IPS-18c (cell line): ENCODE data around the gene NUAK1.

Experiments used
- H3K4me3 ChIP-seq: 2 replicates; pipeline ENCODE4 v1.7.0; 2013; ENCODE audit warnings: low read depth, mild to moderate bottlenecking, low read length, moderate library complexity; ENCODE audit not compliant: insufficient read depth
- H3K9me3 ChIP-seq: one replicate; pipeline ENCODE4 v1.6.1; 2013; ENCODE audit warnings: mild to moderate bottlenecking, low read length, moderate library complexity; ENCODE audit not compliant: control insufficient read depth, insufficient read depth

The NUAK1 gene

DNA sequence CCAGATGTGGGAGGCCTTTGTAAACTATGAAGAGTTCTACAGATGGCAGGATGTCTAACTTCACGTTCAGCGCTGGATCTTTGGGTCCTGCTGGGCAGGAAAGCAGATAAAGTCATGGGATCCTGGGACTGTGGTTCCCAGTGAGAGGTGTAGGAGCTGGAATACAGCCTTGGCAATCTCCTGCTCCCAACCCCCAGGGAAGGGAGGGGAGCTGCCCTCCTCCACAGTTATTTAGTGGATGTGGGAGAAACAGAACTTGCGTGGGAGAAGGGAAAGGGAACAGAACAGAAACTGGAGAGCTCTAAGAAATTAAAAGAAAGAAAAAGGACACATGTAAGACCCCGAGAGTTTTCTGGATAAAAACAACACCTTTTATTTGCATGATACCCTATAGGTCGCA, 37.0 kb downstream of the NUAK1 start:
- no peak overlapping the region for H3K4me3 ChIP-seq
- H3K9me3 ChIP-seq: peaks cover 2% of the 10 kb centered on the region

DNA sequence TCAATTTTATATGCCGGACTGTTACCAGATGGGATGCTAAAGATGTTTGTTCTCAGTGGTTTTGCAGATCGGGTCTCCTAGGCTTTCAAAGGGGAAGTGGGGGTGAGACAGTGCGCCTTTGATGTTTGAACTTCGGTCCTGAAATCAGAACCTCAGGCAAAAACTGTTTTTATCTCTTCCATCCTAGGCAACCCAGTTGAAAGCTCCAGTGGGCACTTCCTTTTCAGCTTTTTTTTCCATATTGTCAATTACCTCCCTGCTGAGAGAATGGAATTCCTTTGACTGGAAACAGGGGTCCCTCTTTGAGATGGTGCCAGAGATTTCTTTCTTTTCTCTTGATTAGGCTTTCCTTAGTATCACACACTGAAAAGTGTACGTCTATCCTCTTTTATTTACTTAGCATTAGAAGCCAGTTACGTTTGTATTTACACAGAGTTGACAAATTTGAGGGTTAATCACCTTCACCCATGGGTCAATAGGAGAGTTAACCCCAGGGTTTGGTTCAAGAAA, 40.0 kb downstream of the NUAK1 start:
- no peaks in the 10 kb centered on the region for H3K9me3 ChIP-seq
- no peak overlapping the region for H3K4me3 ChIP-seq

DNA sequence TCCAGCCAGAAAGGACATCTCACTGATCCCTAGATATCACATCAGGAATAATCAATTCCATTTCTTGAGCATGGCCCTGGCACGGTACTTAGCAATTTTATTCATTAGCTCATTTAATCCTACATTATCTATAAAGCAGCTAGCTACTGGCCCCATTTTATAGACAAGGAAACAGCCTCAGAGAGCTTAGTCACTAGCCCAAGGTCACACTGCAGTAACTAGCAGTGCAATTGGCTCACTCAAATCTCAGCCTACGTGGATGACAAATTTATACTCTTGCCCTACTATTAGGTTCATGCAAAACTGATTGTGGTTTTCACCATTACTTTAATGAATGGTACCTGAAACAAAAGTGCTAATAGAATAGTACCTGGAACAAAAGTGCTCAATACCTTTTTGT, 41.7 kb downstream of the NUAK1 start:
- H3K9me3 ChIP-seq: no peaks in the 10 kb centered on the region
- no peak overlapping the region for H3K4me3 ChIP-seq

DNA sequence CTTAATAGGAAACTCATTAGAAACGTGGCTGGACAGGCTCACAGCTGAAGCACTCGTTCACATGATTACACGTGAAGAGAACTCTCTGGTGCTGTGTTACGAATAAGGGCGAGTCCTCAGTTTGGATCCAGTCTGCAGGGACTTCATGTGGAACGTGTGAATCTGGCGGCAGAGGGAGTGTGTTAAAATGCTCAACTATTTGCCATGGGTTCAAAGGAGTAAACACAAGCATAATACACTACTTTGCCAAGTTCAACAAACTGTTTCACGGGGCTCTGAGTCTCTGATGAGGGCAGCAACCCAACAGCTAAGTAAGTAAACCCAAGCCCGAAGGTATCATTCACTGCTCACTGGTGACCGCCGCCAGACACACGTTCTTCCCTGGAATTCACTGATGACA, 42.4 kb downstream of the NUAK1 start:
- no peak overlapping the region for H3K4me3 ChIP-seq

DNA sequence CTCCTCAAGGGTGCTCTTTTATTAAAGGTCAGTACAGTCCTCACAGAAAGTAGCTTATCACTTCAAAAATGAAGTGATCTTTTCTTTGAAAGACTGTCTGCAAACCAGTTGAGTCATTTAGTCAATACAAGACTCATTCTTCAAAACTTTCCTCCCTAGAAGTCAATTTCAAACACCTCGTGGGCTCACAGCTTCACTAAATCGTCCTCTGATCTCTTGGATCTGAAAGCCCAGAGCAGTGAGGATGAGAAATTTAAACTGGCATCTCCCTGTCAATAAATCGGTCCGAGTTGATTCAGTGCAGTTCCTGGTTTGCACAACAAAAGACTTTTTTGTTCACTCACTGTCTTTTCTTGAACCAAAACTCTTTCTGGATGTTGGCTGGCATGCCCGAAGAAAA, 44.5 kb downstream of the NUAK1 start:
- H3K4me3 ChIP-seq: no peak overlapping the region
- no peaks in the 10 kb centered on the region for H3K9me3 ChIP-seq

More for the DNA sequence above, 42.4 kb downstream of the NUAK1 start:
- H3K9me3 ChIP-seq: no peaks in the 10 kb centered on the region

DNA sequence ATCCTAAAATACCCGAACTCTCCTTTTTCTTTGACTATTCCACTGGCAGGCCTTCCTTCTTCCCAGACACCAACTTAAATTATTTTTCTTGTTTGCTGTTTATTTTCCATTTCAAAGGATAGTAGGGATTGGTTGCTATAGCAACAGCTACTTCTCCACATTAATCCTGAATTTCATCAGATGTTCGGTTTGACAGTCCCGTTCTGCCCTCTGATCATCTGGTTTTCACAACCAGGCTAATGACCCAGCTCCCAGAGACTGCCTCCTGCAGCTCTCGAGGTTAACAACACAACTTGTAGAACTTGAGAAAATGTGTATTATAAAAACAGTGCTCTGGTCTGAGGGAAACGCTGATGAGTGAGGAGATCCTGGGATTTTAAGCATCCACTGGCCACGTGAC, 45.5 kb downstream of the NUAK1 start:
- Histone ChIP-seq H3K4me3 (no peak overlapping the region), H3K9me3 (no peaks in the 10 kb centered on the region)

DNA sequence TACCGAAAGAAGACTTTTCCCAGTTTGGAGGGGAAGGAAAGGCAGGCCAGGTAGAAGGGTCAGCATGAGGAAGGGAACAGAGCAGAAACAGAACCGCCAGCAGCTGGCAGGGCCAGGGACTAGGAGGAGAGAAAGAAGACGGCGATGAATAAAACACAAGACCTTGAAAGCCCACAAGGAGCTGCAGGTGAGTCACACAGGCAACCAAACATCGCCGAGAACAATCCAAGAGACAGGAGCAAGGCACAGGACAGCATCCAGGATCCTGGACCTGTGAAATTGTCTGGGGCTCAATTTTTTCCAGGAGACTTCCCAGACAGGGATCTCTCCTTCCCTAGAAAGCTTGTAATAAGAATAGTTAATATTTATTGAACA, 47.3 kb downstream of the NUAK1 start:
- H3K4me3 ChIP-seq: no peak overlapping the region

DNA sequence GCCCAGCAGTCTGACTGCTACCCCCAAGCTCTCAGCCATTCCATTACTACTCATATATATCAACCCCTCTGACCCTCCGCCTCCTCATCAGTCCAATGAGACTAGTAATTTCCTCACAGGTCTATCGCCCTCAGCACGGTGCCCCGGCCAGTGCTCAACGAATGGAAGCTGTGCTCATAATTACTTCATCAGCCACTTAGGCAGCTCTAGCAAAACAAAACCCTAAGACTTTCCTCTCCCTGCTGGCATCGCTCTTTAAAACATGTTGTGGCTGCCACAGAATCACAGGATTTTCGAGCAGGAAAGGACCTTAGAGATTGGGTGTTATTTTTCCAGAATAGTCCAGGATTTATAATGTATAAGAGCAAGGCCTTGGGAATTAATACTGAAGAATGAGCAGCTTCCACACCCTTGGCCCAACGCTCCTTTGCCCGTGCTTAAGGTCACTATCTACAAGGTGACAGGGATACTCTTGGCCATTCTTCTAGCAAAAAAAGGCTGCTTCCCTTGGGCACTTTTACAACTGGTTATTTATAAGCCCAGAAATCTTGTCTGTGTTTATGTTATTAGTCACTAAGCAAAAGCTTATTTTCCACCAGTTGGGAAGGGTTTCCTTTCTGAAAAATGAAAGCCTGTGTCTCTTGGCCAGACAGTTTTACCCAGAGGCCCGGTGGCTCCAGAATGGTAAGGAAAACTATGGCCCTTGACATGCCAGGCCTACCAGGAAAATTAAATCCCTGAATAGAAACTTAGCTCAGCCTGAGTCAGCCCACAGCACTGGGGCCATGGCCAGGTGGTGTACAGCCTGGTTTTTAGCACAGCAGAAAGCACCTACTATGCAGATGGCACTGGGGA, 47.9 kb downstream of the NUAK1 start:
- no peak overlapping the region for H3K4me3 ChIP-seq
- no peaks in the 10 kb centered on the region for H3K9me3 ChIP-seq

More for the DNA sequence above, 47.3 kb downstream of the NUAK1 start:
- no peaks in the 10 kb centered on the region for H3K9me3 ChIP-seq

DNA sequence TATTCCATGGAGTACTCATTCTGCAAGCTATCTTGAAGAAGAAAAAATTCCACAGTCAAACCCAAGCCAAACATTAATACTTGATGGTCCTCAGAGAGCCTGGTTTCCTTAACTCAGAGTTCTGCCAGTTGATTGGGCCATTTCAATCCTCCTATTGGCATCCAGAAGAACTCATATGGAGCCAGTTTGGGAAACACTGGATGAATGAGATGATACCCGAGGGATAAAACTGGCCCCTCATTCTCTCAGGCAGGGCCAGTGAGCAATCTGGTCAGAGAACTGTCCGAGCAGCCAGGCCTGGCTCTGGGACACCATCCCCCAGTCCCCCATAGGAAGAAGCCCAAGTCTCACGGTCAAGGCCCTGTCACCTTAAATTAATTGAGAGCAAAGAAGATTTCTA, 48.8 kb downstream of the NUAK1 start:
- no peak overlapping the region for H3K4me3 ChIP-seq
- no peaks in the 10 kb centered on the region for H3K9me3 ChIP-seq

DNA sequence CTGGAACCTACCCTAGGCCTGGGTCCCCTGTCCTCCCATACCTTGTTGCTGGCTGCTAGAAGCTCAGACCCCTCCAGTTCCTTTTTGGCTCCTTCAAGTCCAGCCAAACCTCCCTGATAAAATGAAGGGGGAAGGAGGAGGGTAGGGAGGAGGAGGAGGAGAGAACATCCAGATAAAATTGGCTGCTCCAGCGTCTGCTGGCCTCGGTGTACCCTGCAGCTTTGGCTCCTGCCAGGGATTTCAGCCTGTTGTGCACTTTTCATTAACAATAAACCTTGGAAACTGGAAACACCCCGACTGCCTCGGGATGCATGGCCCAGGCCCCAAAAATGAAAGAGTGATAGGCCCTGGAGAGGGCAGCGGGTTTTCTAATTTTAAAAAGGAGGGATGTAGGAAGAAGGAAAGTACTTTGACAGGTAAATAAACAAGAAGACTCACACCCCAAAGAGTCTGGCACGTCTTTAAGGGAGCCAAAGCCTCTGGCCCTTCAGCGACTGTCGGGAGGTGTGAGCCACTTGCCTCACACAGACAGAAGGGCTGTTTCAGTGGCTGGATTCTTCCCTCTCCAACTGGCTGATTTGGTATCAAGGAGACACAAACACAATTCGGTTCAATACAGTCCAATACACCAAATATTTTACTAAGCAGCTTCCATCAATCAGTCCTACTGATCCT, 49.8 kb downstream of the NUAK1 start:
- H3K4me3 ChIP-seq: no peak overlapping the region
- H3K9me3 ChIP-seq: no peaks in the 10 kb centered on the region

DNA sequence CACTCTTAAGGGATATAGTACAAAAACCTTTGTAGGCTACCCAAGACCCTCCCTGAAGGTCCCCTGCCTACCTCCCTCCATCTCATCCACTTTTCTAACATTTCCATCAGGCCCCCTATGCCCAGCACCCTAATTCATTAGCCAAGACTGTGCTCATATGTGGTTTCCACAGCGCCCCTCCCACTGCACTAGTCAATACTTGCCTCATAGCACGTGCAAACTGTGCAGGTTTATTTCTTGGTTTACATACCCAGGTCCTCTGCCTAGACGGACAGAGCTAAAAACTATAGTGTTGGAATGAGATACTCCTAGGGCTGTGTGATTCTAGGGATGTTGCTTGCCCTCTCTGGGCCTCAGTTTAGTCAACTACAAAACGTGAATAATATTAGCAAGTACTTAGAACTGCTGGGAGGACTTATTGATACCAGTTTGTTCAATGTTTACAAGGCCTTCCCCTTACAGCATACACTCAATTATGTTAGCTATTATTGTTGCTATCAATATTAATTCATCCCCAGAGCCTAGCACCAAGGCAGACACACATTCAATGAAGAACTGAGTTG, 50.4 kb downstream of the NUAK1 start:
- Histone ChIP-seq H3K9me3 (no peaks in the 10 kb centered on the region), H3K4me3 (no peak overlapping the region)

DNA sequence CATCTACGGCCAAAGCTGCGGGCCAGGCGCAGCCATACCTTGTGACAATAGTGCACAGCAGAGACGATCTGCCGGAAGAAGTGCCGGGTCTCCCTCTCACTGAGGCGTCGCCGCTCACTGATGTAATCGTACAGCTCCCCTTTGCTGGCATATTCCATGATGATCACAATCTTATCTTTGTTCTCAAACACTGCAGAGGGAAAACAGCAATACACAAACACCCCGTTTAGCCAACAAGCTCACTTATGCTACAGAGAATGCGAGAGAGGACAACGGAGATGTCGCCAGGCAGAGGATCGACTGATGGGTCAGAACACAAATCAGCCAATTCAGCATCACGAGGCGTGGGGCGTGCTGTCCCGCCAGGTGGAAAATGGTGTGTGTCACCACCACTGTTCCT, 52.1 kb downstream of the NUAK1 start:
- H3K4me3 ChIP-seq: no peak overlapping the region

DNA sequence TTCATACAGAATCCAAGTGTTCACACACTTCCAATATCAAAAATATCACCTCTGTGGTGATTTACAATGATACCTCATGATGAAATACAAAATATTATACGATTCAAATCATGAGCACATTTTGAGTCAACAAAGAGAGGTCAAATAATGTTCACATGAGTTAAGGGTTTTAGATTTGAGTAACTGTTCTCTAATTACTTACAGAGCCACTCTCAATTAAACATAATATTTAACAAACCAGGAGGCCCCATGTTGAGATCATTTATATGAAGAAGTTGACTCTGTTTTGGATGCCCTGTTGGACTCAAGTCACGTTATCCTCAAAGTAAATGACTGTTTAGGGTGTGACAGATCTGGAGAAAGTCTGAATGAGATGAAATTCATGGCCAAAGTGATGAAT, 53.5 kb downstream of the NUAK1 start:
- Histone ChIP-seq H3K4me3 (no peak overlapping the region), H3K9me3 (no peaks in the 10 kb centered on the region)

More for the DNA sequence above, 52.1 kb downstream of the NUAK1 start:
- no peaks in the 10 kb centered on the region for H3K9me3 ChIP-seq

DNA sequence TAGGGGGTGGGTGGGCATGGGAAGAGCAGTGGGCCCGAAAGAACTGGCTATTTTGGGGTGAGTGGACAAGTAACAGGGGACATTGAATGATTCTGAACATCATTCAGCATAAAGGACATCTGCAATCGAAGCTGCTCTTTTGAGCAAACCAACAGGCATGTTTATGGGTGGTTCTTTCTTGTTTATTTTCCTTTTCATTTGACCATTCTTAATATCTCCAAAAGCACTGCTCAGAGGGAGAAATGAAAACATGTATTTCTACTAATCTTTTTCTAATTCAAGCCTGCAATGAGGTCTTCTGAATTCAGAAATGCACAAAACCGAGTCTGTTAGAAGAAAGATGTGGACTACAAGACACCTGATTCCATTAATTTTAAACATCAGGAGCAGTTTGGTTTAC, 54.0 kb downstream of the NUAK1 start:
- no peaks in the 10 kb centered on the region for H3K9me3 ChIP-seq
- H3K4me3 ChIP-seq: no peak overlapping the region

DNA sequence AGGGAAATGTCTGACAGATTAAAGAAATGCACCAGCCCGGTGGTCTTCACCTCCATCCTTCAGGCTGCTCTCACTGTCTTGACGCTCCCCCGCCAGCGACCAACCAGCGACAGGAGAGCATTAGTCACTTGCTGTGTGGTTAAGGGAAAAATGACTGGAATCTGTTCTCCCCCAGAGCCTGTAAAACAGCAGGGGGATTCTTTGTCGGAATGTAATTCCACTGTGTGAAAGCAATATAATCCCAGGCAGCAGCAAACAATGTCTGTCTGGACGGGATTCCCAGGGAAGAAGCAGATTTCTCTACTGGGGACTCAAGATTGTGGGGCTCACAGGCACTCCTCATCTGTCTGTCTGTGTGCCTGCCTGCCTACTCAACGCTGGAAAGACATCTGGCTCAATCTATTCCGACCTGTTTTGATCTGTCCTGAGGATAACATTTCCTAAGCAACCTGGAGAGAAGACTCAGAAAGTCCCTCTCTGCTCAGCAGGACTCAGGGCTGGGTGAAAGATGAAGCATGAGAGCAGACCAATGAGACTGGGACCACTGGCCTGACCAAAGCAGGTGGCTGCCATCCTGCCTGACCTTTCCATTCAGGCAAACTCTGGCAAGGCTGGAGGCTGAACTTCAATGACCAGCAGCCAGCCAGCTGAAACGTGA, 54.6 kb downstream of the NUAK1 start:
- H3K4me3 ChIP-seq: no peak overlapping the region

DNA sequence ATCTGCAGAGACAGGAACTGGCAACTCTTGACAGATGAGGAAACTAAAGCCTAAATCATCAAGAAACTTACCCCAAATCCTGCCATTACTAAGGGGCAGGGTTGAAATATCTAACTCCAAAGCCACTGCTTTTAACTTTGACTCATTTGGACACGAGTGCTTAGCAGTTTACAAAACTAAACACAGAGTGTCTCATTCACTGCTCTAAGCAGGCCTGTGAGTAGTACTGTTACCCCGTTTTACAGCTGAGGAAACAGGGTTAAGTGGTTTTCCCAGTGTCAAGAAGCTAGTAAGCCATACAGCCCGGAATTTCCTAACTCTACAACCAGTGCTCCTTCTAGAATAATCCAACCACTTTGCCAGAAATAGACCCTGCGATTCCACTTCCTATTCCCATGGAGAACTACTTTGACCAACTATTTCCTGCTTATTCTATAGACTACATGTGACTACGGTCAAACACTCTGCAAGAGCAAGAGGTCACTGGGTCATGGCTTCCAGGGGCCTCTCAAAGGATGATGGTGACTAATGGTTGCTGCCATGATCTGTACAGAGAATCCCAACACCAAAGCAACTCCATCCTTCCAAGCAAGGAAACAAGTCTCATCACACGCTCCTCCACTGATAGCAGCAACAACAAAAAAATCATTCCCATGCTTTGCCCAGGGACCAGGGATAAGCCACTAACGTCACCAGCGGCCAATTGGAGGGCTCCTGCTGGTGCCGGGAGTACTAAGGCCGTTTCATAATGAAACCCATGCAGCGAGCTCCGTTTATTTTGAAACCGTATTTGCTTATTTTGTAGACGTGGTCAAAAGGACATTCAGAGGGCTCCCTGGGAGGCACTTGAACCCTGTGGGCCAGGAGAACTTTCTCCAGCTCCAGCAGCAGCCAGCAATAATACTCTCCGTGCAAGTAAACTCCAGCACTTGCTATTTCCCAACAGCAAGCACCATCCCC, 56.3 kb downstream of the NUAK1 start:
- Histone ChIP-seq H3K9me3 (no peaks in the 10 kb centered on the region), H3K4me3 (no peak overlapping the region)

More for the DNA sequence above, 54.6 kb downstream of the NUAK1 start:
- no peaks in the 10 kb centered on the region for H3K9me3 ChIP-seq

DNA sequence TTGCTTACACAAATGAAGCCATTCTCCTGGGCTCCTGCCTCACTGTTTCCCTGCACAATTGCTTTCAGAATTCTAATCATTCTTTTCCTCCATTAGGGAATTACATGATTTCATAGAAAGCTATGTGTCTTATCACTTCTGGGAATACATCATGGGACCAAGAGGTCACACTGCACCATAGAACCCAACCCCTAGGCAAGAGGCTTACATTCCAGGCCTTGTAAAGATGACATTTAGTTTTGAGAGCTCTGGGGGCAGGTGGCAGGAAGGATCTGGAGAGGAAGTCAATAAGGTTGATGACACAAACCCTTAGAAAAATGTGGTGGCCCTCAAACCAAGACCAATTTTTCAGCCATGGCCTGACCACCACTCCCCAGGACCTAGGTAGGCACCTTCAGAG, 57.1 kb downstream of the NUAK1 start:
- Histone ChIP-seq H3K4me3 (no peak overlapping the region), H3K9me3 (no peaks in the 10 kb centered on the region)
